C4-2B (cell line): Measurements from ENCODE around the gene CD2BP2.

Experiments
- CTCF ChIP-seq: fragments of 450-650 bp; conservative IDR thresholded peaks from 2 replicates; pipeline ENCODE4 v1.5.1; 2017; ENCODE audit warnings: mild to moderate bottlenecking
- ZFX ChIP-seq: fragments of 450-650 bp; IDR thresholded peaks from 2 replicates; pipeline ENCODE4 v1.6.1; 2017

- TF ChIP-seq CTCF (no peak), ZFX (no peak)
Observed at GRCh38 chr16:30370456-30371247, 15.5 kb upstream of the CD2BP2 start, which contains the start of gene TBC1D10B.
